Stomach smooth muscle (tissue), 2 donors: ENCODE results near the gene RNF13.
"Not testable (repeated sequence)": the region's sequence is repeated elsewhere in the genome, so short reads cannot be mapped to it uniquely, and the experiment has no call there.

ENCODE experiments used
- H3K27ac ChIP-seq: one replicate; pipeline ENCODE4 v1.7.0; 2013; ENCODE audit warnings: mild to moderate bottlenecking, low read length, inconsistent platforms
- H3K27me3 ChIP-seq, 2 donors: one replicate each; pipeline ENCODE4 v1.7.0; 2013; ENCODE audit warnings: low read length in 2 of 2; ENCODE audit not compliant: insufficient read depth in 2 of 2, control insufficient read depth in 1 of 2
- H3K36me3 ChIP-seq, 2 donors: one replicate each; pipeline ENCODE4 v1.7.0; 2013; ENCODE audit warnings: low read length in 2 of 2; ENCODE audit not compliant: control insufficient read depth in 2 of 2, insufficient read depth in 2 of 2
- H3K4me1 ChIP-seq: one replicate; pipeline ENCODE4 v1.7.0; 2013; ENCODE audit warnings: low read length; ENCODE audit not compliant: control insufficient read depth, insufficient read depth
- H3K4me3 ChIP-seq, 2 donors: one replicate each; pipeline ENCODE4 v1.7.0; 2013; ENCODE audit warnings: low read length in 2 of 2
- H3K9ac ChIP-seq, 2 donors: one replicate each; pipeline ENCODE4 v1.7.0; 2013; ENCODE audit warnings: low read length in 2 of 2, mild to moderate bottlenecking in 1 of 2
- H3K9me3 ChIP-seq, 2 donors: one replicate each; pipeline ENCODE4 v1.7.0; 2013; ENCODE audit warnings: low read length in 2 of 2; ENCODE audit not compliant: control insufficient read depth in 2 of 2
- donor health status: healthy.
- donor health status: Pancreatic carcinoma.

Gene RNF13

GRCh38 chr3:149838491-149838890 is 25.5 kb downstream of the RNF13 start:
- not testable (repeated sequence) for H3K36me3 ChIP-seq, H3K27ac ChIP-seq, H3K9me3 ChIP-seq, H3K4me3 ChIP-seq, H3K27me3 ChIP-seq, H3K9ac ChIP-seq, H3K4me1 ChIP-seq

DNA sequence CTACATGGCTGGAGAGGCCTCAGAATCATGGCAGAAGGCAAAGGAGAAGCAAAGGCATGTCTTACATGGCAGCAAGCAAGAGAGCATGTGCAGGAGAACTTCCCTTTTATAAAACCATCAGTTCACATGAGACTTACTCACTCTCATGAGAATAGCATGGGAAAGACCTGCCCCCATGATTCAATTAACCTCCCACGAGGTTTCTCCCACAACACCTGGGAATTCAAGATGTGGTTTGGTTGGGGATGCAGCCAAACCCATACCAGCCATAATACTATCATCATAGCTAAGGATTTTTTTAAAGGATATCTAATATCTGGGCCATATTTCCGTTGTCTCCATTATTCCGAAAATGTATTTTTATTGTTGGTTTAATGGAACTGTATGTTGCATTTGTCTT is 26.5 kb downstream of the RNF13 start:
- H3K36me3 ChIP-seq, H3K9ac ChIP-seq, H3K4me3 ChIP-seq, H3K27me3 ChIP-seq, H3K9me3 ChIP-seq, H3K27ac ChIP-seq, H3K4me1 ChIP-seq: not testable (repeated sequence)

DNA sequence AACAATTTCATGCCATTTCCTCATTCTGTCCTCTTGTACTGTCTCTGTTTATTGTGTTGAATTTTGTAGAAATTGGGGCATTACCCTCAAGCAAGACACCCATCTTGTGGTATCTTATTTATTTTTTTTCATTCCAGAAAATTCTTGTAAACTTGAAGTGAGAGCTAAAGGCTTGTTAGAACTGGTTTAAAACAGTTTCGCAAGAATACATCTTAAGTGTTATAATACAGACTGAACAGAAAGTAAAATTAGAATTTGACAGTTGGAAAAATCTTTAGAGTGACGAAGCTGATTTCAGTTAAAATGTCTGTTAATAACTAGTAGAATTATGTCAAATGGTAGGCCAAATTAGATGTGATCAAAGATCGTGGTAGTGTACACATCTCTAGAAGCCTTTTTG is 26.9 kb downstream of the RNF13 start:
- Histone ChIP-seq H3K27ac (no peak overlapping the region), H3K9me3 (no peaks in the 10 kb centered on the region)

DNA sequence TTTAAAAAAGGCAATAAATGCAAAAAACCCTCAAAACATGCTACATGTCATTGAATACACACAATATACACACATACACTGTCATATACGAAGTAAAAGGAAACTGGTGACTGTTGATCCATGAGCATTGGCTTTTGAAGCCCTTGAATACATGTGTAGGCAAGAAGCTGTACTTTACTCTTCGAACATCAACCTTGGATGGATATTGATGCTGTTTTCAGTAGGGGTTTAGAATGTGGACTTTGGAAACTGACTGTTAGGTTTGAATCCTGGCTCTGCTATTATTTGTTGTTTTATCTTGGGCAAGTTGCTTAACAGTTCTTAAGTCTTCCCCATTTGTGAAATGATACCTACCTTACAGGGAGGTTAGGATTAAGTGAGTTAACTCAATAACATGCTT is 30.5 kb downstream of the RNF13 start:
- H3K4me1 ChIP-seq = no peaks in the 10 kb centered on the region

More for the DNA sequence above, 26.9 kb downstream of the RNF13 start:
- H3K9ac ChIP-seq = no peak overlapping the region
- H3K27me3 ChIP-seq = no peaks in the 10 kb centered on the region
- H3K36me3 ChIP-seq = no peaks in the 10 kb centered on the region
- no peak overlapping the region for H3K4me3 ChIP-seq
- H3K4me1 ChIP-seq = no peaks in the 10 kb centered on the region

GRCh38 chr3:149844091-149844490 is 31.1 kb downstream of the RNF13 start:
- Histone ChIP-seq H3K4me3 (no peak overlapping the region), H3K9me3 (no peaks in the 10 kb centered on the region), H3K4me1 (no peaks in the 10 kb centered on the region), H3K9ac (no peak overlapping the region), H3K36me3 (peaks cover 0 to 12% of the 10 kb centered on the region in 2 donors), H3K27ac (no peak overlapping the region), H3K27me3 (no peaks in the 10 kb centered on the region)

More for the DNA sequence above, 30.5 kb downstream of the RNF13 start:
- H3K27me3 ChIP-seq = no peaks in the 10 kb centered on the region
- no peak overlapping the region for H3K9ac ChIP-seq
- peaks cover 0 to 12% of the 10 kb centered on the region in 2 donors for H3K36me3 ChIP-seq
- no peaks in the 10 kb centered on the region for H3K9me3 ChIP-seq
- H3K27ac ChIP-seq = no peak overlapping the region
- no peak overlapping the region for H3K4me3 ChIP-seq

- Histone ChIP-seq H3K4me1 (no peaks in the 10 kb centered on the region), H3K9me3 (no peaks in the 10 kb centered on the region), H3K9ac (no peak overlapping the region), H3K36me3 (peaks cover 0 to 12% of the 10 kb centered on the region in 2 donors), H3K27ac (no peak overlapping the region), H3K27me3 (no peaks in the 10 kb centered on the region), H3K4me3 (no peak overlapping the region)
Measured at GRCh38 chr3:149845570-149846244, 32.7 kb downstream of the RNF13 start.

DNA sequence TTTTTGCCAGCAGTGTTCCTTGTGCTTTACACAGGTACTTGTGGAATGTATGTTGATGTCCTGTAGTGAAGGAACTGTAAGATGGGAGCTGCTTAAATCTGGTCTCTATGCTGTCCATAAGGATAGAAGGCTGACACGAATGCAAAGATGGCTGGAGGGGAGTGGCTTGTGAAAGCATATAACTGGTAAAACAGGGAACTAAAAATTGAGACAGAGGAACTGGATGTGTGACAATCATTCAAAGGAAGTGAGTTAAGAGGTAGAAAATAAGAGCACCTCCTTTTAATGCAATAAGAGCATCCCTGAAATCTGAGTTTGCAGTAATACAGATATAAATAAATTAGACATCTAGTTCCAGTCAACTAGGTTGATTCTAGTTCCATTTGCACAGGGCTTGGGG is 35.2 kb downstream of the RNF13 start:
- H3K9me3 ChIP-seq = no peaks in the 10 kb centered on the region
- H3K27me3 ChIP-seq = no peaks in the 10 kb centered on the region
- H3K4me1 ChIP-seq = no peaks in the 10 kb centered on the region
- no peak overlapping the region for H3K4me3 ChIP-seq
- no peak overlapping the region for H3K27ac ChIP-seq
- peaks cover 4 to 16% of the 10 kb centered on the region in 2 donors for H3K36me3 ChIP-seq
- no peak overlapping the region for H3K9ac ChIP-seq

- H3K9me3 ChIP-seq = no peaks in the 10 kb centered on the region
- H3K9ac ChIP-seq = no peak overlapping the region
- H3K27me3 ChIP-seq = no peaks in the 10 kb centered on the region
- H3K36me3 ChIP-seq = peaks cover 4 to 16% of the 10 kb centered on the region in 2 donors
- no peaks in the 10 kb centered on the region for H3K4me1 ChIP-seq
- no peak overlapping the region for H3K27ac ChIP-seq
- no peak overlapping the region for H3K4me3 ChIP-seq
Measured at GRCh38 chr3:149848688-149849087, 35.7 kb downstream of the RNF13 start.

- Histone ChIP-seq H3K9ac (no peak overlapping the region), H3K9me3 (no peaks in the 10 kb centered on the region), H3K27ac (no peak overlapping the region), H3K27me3 (no peaks in the 10 kb centered on the region), H3K4me1 (no peaks in the 10 kb centered on the region), H3K4me3 (no peak overlapping the region), H3K36me3 (peaks cover 7 to 15% of the 10 kb centered on the region in 2 donors)
Measured at GRCh38 chr3:149850787-149851584, 38.0 kb downstream of the RNF13 start.

DNA sequence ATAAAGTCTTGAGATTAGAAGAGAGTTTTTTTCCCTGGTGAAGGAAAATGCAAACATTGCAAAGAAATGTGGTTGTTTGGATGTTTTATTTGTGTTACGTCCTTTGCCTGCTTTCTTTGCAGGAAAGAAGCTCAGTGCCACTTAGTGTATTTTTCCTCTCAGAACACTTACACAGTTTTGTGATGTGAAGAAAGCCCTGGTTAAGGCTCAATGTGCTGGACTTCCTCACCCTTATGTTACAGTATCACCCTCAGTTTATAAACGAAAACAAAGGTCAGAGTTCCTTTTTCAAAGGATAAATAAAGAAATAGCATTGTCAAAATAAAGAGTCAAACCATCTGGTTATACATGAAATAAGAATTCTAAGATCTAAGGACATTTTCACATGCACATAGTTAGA is 45.9 kb downstream of the RNF13 start:
- no peaks in the 10 kb centered on the region for H3K4me1 ChIP-seq
- no peaks in the 10 kb centered on the region for H3K9me3 ChIP-seq
- no peak overlapping the region for H3K9ac ChIP-seq
- H3K36me3 ChIP-seq = peaks cover 0 to 3% of the 10 kb centered on the region in 2 donors
- H3K27ac ChIP-seq = no peak overlapping the region
- H3K4me3 ChIP-seq = no peak overlapping the region
- no peaks in the 10 kb centered on the region for H3K27me3 ChIP-seq

DNA sequence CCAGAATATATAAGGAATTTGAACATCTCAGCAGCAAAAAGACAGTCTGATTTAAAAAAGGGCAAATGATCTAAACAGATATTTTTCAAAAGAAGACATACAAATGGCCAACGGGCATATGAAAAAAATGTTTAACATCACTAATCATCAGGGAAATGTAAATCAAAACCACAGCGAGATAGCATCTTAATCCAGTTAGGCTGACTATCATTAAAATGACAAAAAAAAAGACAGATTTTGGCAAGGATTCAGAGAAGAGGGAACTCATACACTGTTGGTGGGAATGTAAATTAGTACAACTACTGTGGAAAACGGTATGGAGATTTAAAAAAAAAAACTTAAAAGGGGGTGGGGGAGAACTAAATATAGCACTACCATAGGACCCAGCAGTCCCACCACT is 47.9 kb downstream of the RNF13 start:
- no peaks in the 10 kb centered on the region for H3K27me3 ChIP-seq
- H3K36me3 ChIP-seq = peaks cover 3 to 4% of the 10 kb centered on the region in 2 donors
- H3K9me3 ChIP-seq = no peaks in the 10 kb centered on the region
- no peak overlapping the region for H3K27ac ChIP-seq
- H3K4me3 ChIP-seq = no peak overlapping the region
- H3K4me1 ChIP-seq = no peaks in the 10 kb centered on the region
- H3K9ac ChIP-seq = no peak overlapping the region
